Stimulated activated CD4-positive, alpha-beta T cell treated with anti-CD3 and anti-CD28 coated beads, Interleukin-4, amount 100 ng/mL, for 1 hour (primary cell): Measurements from ENCODE around the gene TAOK2.

Source experiments
- DNase-seq: peaks from one replicate; pipeline ENCODE4 v3.0.0-alpha.2; 2020

The TAOK2 gene

GRCh38 chr16:29963021-29963743, 10.5 kb upstream of the TAOK2 start:
- no peak for DNase-seq

DNA sequence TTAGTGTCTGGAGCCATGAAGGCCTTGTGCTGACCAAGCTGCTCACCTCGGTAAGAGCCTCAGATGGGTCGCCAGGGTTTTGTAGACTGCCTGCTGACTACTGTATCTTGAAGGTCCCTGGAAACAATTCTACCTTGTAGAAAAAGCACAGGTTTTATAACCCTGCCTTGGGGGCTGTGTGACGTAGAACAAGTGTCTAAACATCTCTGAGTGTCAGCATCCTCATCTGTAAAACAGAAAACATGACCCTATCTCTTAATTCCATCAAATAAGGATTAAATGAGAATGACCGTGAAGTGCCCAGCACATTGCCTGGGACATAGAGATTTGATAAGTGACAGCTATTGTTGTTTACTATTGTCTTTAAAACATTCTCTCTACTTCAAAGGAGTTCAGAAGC, 5.5 kb upstream of the TAOK2 start:
- no peak for DNase-seq

GRCh38 chr16:29971304-29971703, 2.4 kb upstream of the TAOK2 start:
- DNase-seq = no peak

GRCh38 chr16:29972500-29972899, 1.2 kb upstream of the TAOK2 start:
- no peak for DNase-seq

DNA sequence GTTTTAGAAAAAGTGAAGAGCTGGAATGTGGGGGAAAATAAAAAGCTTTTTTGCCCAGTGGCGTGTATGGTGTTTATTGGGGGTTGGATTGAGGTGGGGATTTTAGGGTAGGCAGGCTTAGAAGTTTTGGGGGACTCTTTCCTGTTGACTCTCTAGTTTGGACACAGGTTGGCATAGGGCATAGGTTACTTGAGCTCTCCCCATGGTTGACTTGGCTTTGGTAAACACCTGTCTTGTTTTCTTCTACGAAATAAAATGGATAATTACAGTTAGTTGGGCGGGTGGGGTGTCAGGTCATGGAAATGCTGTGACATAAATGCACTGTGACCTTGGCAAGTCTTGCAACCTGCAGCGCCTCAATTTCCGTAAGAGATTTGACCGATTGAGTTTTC, 680 bp upstream of the TAOK2 start:
- no peak for DNase-seq

DNA sequence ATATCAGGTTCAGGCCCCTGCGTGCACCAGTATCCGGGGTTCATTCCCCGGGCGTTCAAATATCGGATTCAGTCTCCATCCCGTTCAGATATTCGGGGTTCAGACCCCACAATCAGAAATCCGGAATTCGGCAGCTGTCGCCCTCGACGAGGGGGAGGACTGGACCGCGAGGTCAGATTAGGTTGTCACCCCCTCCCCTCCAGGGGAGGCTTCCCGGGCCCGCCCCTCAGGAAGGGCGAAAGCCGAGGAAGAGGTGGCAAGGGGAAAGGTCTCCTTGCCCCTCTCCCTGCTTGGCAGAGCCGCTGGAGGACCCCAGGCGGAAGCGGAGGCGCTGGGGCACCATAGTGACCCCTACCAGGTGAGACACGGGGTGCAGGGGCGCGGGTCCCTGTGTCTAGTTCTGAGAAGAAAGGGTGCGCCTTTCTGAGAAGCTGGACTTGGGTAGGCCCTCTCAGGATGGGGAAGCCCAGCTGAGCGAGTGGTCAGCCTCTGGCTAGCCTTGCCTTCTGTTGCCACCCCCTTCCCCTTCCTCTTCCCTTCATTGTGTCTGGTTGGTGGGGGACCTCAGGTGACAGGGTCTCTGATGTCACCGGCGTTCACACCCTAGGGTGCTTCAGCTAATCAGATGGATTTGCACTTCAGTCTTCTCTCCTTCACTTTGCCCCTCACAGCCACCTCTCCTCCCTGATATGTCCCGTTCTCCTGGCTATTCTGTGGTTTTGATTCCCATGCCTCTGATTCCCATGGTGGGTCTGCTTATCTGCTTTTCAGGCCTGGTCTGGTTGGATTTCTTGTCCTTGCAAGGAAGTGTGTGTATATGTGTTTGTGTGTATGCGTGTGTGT, 844 bp downstream of the TAOK2 start:
- no peak for DNase-seq

DNA sequence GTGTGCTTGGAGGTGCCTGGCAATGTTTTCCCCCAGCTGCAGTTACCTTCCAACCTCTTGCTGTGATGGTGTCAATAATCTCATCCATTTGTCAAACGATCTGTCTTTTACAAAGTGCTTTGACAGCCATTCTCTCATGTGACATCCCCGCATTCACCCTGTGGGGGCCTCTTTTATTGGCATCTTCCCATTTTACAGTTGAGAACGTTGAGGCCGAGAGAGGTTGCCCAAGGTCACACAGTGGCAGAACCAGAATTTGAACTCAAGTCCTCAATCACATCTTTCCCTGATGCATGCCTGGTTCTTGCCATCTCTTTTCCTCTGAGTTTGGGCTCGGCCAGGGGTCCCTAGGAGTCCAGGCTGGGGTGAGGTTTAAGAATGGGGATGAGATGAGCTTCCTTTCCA, 1.5 kb downstream of the TAOK2 start:
- no peak for DNase-seq

- DNase-seq = no peak
Measured at GRCh38 chr16:29975811-29976511, 2.3 kb downstream of the TAOK2 start.

- no peak for DNase-seq
Measured at GRCh38 chr16:29977063-29977825, 3.6 kb downstream of the TAOK2 start.

GRCh38 chr16:29978081-29978480, 4.4 kb downstream of the TAOK2 start:
- no peak for DNase-seq

DNA sequence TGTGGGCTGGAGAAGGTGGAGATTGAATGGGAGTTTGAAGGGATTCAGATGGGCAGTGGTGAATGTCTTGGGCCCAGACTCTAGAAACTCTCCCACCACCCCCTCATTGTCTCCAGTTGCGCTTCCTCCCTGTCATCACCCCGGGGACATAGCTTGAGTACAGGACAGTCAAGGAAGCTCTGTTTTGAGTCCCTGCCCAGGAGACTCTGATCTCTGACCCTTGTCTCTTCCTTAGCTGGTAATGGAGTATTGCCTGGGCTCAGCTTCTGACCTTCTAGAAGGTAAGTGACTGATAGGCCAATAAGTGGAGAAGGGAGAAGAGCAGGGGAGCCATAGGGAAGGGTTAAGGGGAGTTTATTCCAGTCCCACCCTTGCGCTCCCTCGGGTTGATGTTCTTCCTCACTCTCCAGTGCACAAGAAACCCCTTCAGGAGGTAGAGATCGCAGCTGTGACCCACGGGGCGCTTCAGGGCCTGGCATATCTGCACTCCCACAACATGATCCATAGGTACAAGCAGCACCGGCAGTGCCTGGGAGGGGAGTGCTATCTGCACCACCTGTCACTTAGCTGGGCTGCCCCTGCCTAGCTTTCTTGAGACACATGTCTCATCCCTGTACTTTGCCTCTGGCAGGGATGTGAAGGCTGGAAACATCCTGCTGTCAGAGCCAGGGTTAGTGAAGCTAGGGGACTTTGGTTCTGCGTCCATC, 5.0 kb downstream of the TAOK2 start:
- DNase-seq = no peak

- DNase-seq = no peak
Measured at GRCh38 chr16:29982560-29983419, 9.1 kb downstream of the TAOK2 start.

GRCh38 chr16:29983420-29984136, 9.9 kb downstream of the TAOK2 start:
- no peak for DNase-seq

DNA sequence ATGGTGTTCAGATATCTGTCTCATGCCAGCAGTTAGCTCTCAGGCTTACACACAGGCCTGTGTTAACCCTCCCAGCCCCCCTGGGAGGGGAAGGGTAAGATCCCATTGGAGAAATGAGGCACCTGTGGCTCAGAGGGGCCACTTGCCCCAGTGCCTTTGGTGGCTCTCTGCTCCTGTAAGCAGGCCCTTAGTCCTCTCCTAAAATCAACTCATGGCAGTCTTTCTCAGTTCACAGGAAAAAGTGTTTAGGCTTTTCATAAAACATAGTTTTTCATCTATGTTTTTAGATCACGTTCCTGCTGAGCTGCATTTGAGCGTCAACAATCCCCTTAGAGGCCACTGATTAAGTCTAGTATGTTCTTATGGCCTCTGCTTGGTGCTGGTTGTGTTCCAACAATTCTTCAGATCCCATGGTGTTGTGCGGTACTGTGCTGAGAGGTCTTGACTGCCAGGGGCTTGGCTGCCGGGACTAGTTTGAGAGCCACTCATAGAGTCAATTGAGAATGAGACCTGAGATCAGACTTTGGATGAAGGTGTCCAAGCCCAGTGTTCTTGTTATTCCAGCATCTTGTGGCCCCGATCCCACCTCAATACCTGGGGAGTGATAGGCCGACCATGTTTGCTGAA, 10.6 kb downstream of the TAOK2 start:
- no peak for DNase-seq

DNA sequence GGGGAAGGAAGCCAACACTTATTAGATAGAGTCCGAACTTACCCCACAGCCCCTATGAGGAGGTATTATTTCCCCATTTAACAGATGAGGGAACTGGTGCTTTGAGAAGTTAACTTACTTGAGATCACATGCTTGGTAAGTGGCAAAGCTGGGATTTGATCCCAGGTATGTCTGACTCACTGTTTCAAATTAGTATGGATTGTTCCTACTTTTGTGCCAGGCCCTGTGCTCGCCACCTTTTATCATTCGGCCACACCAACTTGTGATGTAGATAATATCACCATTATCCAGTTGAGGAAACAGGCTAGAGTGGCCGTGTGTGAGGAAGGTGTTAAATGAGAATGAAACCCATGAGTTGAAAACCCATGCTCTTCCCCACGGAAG, 11.1 kb downstream of the TAOK2 start:
- DNase-seq = no peak

DNA sequence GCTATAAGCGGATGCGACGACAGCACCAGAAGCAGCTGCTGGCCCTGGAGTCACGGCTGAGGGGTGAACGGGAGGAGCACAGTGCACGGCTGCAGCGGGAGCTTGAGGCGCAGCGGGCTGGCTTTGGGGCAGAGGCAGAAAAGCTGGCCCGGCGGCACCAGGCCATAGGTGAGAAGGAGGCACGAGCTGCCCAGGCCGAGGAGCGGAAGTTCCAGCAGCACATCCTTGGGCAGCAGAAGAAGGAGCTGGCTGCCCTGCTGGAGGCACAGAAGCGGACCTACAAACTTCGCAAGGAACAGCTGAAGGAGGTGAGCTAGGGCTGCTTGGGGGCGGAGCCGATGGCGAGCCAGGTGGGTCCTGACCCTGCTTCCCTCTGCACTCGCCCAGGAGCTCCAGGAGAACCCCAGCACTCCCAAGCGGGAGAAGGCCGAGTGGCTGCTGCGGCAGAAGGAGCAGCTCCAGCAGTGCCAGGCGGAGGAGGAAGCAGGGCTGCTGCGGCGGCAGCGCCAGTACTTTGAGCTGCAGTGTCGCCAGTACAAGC, 11.7 kb downstream of the TAOK2 start:
- DNase-seq = no peak

GRCh38 chr16:29986231-29986630, 12.6 kb downstream of the TAOK2 start:
- no peak for DNase-seq

GRCh38 chr16:29986931-29987330, 13.3 kb downstream of the TAOK2 start:
- DNase-seq = no peak

DNA sequence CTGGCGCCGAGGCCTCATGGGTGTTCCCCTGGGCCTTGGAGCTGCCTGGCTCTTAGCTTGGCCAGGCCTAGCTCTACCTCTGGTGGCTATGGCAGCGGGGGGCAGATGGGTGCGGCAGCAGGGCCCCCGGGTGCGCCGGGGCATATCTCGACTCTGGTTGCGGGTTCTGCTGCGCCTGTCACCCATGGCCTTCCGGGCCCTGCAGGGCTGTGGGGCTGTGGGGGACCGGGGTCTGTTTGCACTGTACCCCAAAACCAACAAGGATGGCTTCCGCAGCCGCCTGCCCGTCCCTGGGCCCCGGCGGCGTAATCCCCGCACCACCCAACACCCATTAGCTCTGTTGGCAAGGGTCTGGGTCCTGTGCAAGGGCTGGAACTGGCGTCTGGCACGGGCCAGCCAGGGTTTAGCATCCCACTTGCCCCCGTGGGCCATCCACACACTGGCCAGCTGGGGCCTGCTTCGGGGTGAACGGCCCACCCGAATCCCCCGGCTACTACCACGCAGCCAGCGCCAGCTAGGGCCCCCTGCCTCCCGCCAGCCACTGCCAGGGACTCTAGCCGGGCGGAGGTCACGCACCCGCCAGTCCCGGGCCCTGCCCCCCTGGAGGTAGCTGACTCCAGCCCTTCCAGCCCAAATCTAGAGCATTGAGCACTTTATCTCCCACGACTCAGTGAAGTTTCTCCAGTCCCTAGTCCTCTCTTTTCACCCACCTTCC, 13.9 kb downstream of the TAOK2 start:
- DNase-seq = no peak
